ENCODE results near the gene ATP5F1B.

DNA sequence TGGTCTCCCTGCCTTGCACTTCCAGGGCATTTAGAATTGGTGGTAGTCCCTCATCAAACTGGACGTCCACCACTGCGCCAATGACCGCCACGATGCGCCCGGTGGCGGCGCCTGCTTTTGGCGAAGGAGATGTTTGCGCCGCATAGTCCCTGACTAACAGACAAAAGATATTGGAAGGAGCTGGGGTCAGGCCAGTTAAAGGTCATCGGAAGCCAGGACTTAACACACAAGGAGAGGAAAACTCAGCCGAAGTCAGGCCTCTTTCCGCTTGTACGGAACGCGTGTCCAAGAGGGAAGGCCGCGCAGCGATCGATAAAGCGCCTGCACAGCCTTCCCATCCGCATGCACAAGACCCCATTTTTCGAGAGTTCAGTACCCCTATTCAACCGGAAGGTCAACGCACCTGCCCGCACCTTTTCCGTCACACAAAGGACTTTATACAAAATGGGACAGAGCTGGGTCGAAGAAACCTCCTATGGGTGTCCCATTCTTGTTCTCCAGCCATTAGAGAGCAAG, 525 bp downstream of the ATP5F1B start:
- TF ChIP-seq, protein P1, sequence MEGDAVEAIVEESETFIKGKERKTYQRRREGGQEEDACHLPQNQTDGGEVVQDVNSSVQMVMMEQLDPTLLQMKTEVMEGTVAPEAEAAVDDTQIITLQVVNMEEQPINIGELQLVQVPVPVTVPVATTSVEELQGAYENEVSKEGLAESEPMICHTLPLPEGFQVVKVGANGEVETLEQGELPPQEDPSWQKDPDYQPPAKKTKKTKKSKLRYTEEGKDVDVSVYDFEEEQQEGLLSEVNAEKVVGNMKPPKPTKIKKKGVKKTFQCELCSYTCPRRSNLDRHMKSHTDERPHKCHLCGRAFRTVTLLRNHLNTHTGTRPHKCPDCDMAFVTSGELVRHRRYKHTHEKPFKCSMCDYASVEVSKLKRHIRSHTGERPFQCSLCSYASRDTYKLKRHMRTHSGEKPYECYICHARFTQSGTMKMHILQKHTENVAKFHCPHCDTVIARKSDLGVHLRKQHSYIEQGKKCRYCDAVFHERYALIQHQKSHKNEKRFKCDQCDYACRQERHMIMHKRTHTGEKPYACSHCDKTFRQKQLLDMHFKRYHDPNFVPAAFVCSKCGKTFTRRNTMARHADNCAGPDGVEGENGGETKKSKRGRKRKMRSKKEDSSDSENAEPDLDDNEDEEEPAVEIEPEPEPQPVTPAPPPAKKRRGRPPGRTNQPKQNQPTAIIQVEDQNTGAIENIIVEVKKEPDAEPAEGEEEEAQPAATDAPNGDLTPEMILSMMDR (IDR thresholded peaks at IDR 0.05): no peak
- TF ChIP-seq POLR2A (IDR thresholded peaks at IDR 0.05): no peak

Data from heart left ventricle (tissue), 13 donors.